ENCODE data around the gene NSG1.
"Not testable (repeated sequence)": the region's sequence is repeated elsewhere in the genome, so short reads cannot be mapped to it uniquely, and the experiment has no call there.

Gene NSG1

GRCh38 chr4:4386736-4387392, at the start of gene NSG1:
Gene NSG1, plus strand, starts transcription at chr4:4387102. Its CDS starts 528 bp downstream, at chr4:4387630.
- DNase-seq (ENCODE audit: low read depth): no peak

GRCh38 chr4:4338210-4339001, 48.5 kb upstream of the NSG1 start:
- no peak for DNase-seq (ENCODE audit: low read depth)

GRCh38 chr4:4339504-4340085, 47.3 kb upstream of the NSG1 start:
- no peak for DNase-seq (ENCODE audit: low read depth)

- no peak for DNase-seq (ENCODE audit: low read depth)
These were observed 44.8 kb upstream of the NSG1 start for GRCh38 chr4:4341861-4342650.

- no peak for DNase-seq (ENCODE audit: low read depth)
These were observed 43.9 kb upstream of the NSG1 start for GRCh38 chr4:4343038-4343437.

GRCh38 chr4:4344915-4345527, 41.9 kb upstream of the NSG1 start:
- DNase-seq (ENCODE audit: low read depth): no peak

- no peak for DNase-seq (ENCODE audit: low read depth)
These were observed 39.3 kb upstream of the NSG1 start for GRCh38 chr4:4347585-4347984.

GRCh38 chr4:4348585-4348984, 38.3 kb upstream of the NSG1 start:
- not testable (repeated sequence) for DNase-seq (ENCODE audit: low read depth)

- DNase-seq (ENCODE audit: low read depth): no peak
These were observed 37.0 kb upstream of the NSG1 start for GRCh38 chr4:4349867-4350266.

- DNase-seq (ENCODE audit: low read depth): no peak
These were observed 36.0 kb upstream of the NSG1 start for GRCh38 chr4:4350909-4351308.

- DNase-seq (ENCODE audit: low read depth): no peak
These were observed 31.6 kb upstream of the NSG1 start for GRCh38 chr4:4355302-4355701.

GRCh38 chr4:4356106-4357041, 30.5 kb upstream of the NSG1 start:
- DNase-seq (ENCODE audit: low read depth): no peak

- DNase-seq (ENCODE audit: low read depth): no peak
These were observed 28.6 kb upstream of the NSG1 start for GRCh38 chr4:4358093-4358854.

- no peak for DNase-seq (ENCODE audit: low read depth)
These were observed 25.0 kb upstream of the NSG1 start for GRCh38 chr4:4361883-4362282.

- peak; percentile 6 for DNase-seq (ENCODE audit: low read depth)
These were observed 23.8 kb upstream of the NSG1 start for GRCh38 chr4:4362991-4363697.

- no peak for DNase-seq (ENCODE audit: low read depth)
These were observed 22.8 kb upstream of the NSG1 start for GRCh38 chr4:4364061-4364460.

GRCh38 chr4:4364486-4365208, 22.3 kb upstream of the NSG1 start:
- no peak for DNase-seq (ENCODE audit: low read depth)

- DNase-seq (ENCODE audit: low read depth): no peak
These were observed 17.9 kb upstream of the NSG1 start for GRCh38 chr4:4368809-4369580.

Measured in stromal cell of bone marrow (primary cell).